Measurements from ENCODE around the gene VPS51. TPM values are rescaled to one million over a fixed set of nuclear protein-coding genes. Genes with fewer than 3 reads are reported as not detected.

Gene VPS51
- total and polyA plus RNA-seq, 9 of the 15 experiments (the other 6 are each of a cell fraction or from before 2014, with no cell fraction given), result 1.8 to 143 (median 46.8) TPM

DNA sequence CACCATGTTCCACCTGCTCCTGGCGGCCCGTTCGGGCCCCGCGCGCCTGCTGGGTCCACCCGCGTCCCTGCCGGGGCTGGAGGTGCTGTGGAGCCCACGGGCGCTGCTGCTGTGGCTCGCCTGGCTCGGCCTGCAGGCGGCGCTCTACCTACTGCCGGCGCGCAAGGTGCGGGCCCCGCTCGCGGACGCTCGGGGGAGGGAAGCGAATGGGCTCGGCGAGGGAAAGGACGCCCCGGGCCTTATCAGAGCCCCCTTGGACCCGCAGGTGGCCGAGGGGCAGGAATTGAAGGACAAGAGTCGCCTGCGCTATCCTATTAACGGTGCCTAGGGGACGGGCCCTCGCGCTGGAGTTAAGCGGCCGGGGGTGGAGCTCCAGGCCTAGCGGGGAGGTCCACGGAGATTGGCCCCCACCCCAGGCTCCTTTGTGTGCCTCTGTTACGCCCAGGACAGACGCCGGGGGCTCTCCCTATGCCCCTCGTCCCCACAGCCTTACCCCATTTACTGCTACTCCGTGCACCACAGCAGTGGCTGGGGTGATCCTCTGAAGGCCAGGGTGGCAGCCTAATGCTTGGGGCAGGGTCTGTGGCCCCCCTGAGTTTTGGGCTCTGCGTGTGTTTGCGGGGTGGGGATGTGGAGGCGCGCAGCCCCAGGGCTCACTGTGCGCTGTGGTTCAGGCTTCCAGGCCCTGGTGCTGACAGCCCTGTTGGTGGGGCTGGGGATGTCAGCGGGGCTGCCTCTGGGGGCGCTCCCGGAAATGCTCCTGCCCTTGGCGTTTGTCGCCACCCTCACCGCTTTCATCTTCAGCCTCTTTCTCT, 16.7 kb downstream of the VPS51 start (continued):
- TF ChIP-seq, protein P1, sequence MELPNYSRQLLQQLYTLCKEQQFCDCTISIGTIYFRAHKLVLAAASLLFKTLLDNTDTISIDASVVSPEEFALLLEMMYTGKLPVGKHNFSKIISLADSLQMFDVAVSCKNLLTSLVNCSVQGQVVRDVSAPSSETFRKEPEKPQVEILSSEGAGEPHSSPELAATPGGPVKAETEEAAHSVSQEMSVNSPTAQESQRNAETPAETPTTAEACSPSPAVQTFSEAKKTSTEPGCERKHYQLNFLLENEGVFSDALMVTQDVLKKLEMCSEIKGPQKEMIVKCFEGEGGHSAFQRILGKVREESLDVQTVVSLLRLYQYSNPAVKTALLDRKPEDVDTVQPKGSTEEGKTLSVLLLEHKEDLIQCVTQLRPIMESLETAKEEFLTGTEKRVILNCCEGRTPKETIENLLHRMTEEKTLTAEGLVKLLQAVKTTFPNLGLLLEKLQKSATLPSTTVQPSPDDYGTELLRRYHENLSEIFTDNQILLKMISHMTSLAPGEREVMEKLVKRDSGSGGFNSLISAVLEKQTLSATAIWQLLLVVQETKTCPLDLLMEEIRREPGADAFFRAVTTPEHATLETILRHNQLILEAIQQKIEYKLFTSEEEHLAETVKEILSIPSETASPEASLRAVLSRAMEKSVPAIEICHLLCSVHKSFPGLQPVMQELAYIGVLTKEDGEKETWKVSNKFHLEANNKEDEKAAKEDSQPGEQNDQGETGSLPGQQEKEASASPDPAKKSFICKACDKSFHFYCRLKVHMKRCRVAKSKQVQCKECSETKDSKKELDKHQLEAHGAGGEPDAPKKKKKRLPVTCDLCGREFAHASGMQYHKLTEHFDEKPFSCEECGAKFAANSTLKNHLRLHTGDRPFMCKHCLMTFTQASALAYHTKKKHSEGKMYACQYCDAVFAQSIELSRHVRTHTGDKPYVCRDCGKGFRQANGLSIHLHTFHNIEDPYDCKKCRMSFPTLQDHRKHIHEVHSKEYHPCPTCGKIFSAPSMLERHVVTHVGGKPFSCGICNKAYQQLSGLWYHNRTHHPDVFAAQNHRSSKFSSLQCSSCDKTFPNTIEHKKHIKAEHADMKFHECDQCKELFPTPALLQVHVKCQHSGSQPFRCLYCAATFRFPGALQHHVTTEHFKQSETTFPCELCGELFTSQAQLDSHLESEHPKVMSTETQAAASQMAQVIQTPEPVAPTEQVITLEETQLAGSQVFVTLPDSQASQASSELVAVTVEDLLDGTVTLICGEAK (IDR thresholded peaks at IDR 0.05), result peak; percentile 40; the same call in 1 of the 2 replicates
- TF ChIP-seq, protein P1 (CRISPR knock-in tag; IDR thresholded peaks at IDR 0.05), result no peak
- TF ChIP-seq XRCC3 (IDR thresholded peaks at IDR 0.05) (no peak), SAFB (IDR thresholded peaks at IDR 0.05; ENCODE audit: borderline replicate concordance, low read depth, low read length) (peak; percentile 100), ZNF253 (CRISPR knock-in tag; conservative IDR thresholded peaks at IDR 0.05) (no peak), GABPB1 (CRISPR knock-in tag; IDR thresholded peaks at IDR 0.05) (peak; percentile 69), SMARCB1 (IDR thresholded peaks at IDR 0.05; ENCODE audit: insufficient read length, low read depth) (no peak), ZNF140 (CRISPR knock-in tag; IDR thresholded peaks at IDR 0.05) (no peak), ZNF316 (IDR thresholded peaks at IDR 0.05) (no peak), ZNF143 (CRISPR knock-in tag; IDR thresholded peaks at IDR 0.05) (no peak), RB1 (IDR thresholded peaks at IDR 0.05; ENCODE audit: low read depth) (peak; percentile 94), TAF7 (tag; IDR thresholded peaks at IDR 0.05) (0 out of 2 replicates have a peak, but pooled peaks have one; percentile 24), JUND (IDR thresholded peaks at IDR 0.05; ENCODE audit: borderline replicate concordance, low read depth, low read length) (0 out of 2 replicates have a peak, but pooled peaks have one; percentile 6), JUND (tag; IDR thresholded peaks at IDR 0.05; ENCODE audit: borderline replicate concordance, low read depth, low read length) (peak; percentile 10; the same call in 1 of the 3 replicates), NFIC (IDR thresholded peaks at IDR 0.05) (peak; percentile 61), FOXK1 (CRISPR knock-in tag; IDR thresholded peaks at IDR 0.05; ENCODE audit: borderline replicate concordance) (no peak), ESRRA (IDR thresholded peaks at IDR 0.05; ENCODE audit: borderline replicate concordance, low read depth) (peak; percentile 60), NR2F6 (CRISPR knock-in tag; IDR thresholded peaks at IDR 0.05) (no peak), ZNF239 (CRISPR knock-in tag; IDR thresholded peaks at IDR 0.05) (peak; percentile 90), MYC (IDR thresholded peaks at IDR 0.05; ENCODE audit: low read depth, low read length) (peak; percentile 71), MYC (CRISPR knock-in tag; IDR thresholded peaks at IDR 0.05; ENCODE audit: borderline replicate concordance, low read depth) (peak; percentile 59; the same call in 1 of the 2 replicates)
- TF ChIP-seq, protein P2, sequence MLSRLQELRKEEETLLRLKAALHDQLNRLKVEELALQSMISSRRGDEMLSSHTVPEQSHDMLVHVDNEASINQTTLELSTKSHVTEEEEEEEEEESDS (CRISPR knock-in tag; IDR thresholded peaks at IDR 0.05), result no peak

Measured in K562 (cell line).